HG02884 (cell line): ENCODE results near the gene RPL35.

Experiments used
- ATAC-seq: cut with Tn5 transposase; IDR thresholded peaks from one replicate; pipeline ENCODE4 v1.9.1; 2021; ENCODE audit warnings: mild to moderate bottlenecking, moderate library complexity; ENCODE audit not compliant: unreplicated experiment

The RPL35 gene

GRCh38 chr9:124828489-124829333 lies 33.0 kb downstream of the RPL35 start:
- no peak for ATAC-seq

DNA sequence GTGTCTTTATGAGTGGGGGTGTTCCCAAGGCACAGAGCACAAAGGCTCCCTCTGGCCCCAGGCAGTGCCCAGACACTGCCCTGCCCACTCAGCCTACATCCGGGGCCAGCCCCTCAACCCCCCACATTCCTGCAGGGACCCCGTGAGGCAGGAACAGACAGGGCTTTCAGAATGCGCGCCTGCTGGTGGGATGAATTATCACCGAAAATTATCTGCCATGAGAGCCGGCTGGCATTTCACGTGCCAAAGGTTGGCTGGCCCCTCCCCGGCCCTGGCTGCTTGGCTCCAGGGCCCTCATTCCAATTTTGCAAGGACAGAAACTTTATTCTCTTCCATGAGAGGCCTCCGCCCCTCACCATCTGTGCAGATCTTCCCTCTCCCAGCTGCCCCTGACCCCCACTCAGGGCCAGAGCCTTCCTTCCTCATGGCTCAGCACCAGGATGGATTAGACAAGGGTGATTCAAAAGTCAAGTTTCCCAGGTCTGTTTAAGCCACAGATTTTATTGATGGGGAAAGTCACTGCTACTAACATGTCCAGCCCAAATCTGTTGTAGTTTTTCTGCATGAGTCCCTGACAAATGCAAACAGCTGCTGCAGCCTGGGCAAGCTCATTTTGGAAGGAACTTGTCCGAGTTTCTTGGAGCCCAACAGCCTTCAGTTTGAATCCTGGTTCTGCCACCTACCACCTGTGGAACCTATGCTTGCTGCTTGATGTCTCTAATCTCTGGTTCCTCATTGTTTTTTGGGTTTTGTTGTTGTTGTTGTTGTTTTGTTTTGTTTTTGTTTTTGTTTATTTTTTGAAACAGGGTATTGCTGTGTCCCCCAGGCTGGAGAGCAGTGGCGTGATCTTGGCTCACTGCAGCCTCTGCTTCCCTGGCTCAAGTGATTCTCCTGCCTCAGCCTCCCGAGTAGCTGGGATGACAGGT lies 40.8 kb downstream of the RPL35 start:
- no peak for ATAC-seq

- ATAC-seq = no peak
Observed at GRCh38 chr9:124818431-124819281, 43.1 kb downstream of the RPL35 start.

- ATAC-seq = no peak
Observed at GRCh38 chr9:124815601-124816000, 46.2 kb downstream of the RPL35 start.

- ATAC-seq = no peak
Observed at GRCh38 chr9:124814164-124814535, 47.6 kb downstream of the RPL35 start.

DNA sequence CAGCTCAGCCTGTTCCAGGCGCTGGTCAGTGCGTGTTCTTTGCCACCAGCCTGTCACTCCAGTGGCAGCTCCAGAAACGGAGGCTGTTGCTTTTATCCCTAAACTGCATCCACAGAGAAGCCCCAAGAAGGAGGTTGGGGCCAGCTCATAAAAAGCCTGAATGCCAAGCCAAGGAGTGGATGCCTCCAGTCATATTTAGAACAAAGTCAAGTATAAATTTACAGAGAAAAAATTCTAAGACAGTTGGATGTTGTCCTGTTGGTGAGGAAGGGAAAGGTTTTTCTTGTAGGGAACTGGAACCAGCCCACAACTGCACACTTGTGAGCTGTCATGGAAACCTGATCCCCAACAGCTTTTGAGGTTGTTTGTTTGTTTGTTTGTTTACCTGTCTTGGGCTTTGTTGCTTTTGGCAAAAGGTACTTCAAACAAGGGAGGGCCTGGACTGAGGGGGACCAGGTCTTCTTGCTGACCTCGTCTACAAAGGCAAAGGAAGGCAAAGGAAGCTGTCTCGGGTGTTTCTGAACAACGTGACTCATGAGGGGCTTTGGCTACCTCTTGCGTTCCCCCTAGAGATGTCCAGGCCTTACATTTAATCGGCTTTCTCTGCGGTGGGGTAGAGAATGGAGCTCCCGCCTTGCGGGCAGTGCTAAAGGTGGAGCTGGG lies 48.1 kb downstream of the RPL35 start:
- no peak for ATAC-seq

- ATAC-seq = no peak
Observed at GRCh38 chr9:124813041-124813440, 48.7 kb downstream of the RPL35 start.

DNA sequence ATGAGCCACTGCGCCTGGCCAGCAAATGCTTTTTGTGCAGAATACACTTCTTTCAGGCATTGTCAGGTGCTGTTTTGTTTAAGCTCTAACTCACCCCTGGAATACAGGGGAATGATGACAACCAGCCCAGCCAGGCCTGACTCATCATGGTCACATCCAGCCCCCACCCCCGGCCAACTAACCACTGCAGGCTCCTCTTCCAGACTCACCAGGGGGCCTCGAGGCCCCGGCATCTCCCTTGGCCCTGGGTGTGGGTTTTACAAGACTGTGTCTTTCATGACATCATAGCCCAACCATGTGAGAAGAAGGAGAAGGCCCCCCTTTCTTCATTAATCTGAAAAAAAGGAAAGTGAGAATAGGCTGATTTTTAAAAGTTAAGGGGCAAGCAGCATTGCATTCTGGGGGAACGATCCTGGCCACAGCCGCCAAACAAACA lies 49.3 kb downstream of the RPL35 start:
- ATAC-seq = no peak

DNA sequence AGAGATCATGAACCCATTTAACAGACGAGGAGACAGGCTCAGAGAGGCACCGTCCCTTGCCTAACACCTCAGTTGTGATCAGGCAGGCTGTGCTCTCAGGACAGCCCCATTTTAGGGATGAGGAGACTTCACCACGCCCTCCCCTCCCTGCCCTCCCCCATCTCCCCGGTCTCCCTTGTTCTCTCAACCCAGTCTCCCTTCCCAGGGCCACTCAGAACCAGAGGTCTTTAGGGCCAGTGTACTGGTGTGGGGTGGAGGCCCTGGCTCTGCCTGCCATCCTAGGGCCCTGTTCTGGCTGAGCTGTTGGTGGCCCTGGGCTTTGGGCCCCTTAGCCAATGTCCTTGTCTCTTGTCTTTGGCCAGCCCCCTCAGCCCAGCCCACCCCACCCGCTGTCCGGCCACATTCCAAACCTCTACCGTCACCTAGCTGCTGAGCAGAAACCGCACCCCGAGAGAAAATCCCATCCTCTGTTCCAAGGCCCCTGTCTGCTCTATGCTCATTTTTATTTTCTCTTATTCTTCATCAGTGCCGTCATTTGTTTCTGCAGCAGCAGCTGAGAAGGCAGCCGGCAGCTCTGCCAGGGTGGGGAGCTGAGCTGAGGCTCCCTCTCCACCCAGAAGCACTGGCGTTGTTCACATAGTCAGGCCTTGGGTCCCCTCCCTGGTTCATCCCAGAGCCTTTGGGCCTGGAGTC lies 50.9 kb downstream of the RPL35 start:
- no peak for ATAC-seq

DNA sequence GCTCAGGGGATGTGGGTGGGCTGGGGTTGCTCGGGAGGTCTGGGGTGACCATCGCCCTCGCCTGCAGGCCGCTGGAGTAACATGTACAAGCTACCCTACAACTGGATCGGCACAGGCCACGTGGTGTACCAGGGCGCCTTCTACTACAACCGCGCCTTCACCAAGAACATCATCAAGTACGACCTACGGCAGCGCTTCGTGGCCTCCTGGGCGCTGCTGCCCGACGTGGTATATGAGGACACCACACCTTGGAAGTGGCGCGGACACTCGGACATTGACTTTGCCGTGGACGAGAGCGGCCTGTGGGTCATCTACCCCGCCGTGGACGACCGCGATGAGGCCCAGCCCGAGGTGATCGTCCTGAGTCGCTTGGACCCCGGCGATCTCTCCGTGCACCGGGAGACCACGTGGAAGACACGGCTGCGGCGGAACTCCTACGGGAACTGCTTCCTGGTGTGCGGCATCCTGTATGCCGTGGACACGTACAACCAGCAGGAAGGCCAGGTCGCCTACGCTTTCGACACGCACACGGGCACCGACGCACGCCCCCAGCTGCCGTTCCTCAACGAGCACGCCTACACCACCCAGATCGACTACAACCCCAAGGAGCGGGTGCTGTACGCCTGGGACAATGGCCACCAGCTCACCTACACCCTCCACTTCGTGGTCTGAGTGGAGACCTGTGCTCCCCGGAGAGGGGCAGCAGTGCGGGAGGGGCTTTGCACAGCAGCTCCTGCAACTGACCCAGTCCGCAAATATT lies 51.8 kb downstream of the RPL35 start:
- ATAC-seq = no peak

DNA sequence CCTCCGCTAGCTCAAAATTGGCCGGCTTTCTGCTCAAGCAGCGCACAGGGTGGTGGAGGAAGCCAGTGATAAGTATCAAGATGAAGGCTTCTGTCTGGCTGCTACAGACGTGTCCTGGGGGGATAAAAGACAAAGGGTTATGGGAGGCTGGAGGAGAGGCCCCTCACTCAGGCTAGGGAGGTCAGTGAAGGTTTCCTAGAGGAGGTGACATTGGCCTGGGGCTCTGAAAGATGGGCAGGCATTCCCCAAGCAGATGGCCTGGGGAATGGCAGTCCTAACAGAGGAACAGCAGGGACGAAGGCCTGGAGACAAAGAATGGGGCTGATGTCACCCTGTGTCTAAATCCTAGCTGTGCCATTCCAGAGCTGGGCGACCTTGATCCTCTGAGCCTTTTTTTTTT lies 52.5 kb downstream of the RPL35 start:
- no peak for ATAC-seq

GRCh38 chr9:124808246-124808956 lies 53.4 kb downstream of the RPL35 start:
- ATAC-seq = no peak
